SK-N-SH treated with all-trans-retinoic acid at 6 μM for 48 hours (cell line): Measurements from ENCODE around the gene SPATS2.

Experiments used
- ARNTL ChIP-seq: fragments of 450-650 bp; formaldehyde crosslinking; IDR thresholded peaks from 2 replicates; pipeline ENCODE4 v1.5.0; 2020; ENCODE audit warnings: low read depth, mild to moderate bottlenecking, moderate library complexity, borderline replicate concordance
- CREB5 ChIP-seq: fragments of 250-450 bp; sonication (Bioruptor Pico); IDR thresholded peaks from 2 replicates; pipeline ENCODE4 v1.5.1; 2020; ENCODE audit warnings: low read depth, mild to moderate bottlenecking, moderate library complexity
- RARB ChIP-seq: fragments of 250-450 bp; sonication (Bioruptor Pico); IDR thresholded peaks from 2 replicates; pipeline ENCODE4 v1.8.0; 2021; ENCODE audit warnings: mild to moderate bottlenecking, moderate library complexity
- SNAI2 ChIP-seq: fragments of 250-450 bp; sonication (Bioruptor Pico); IDR thresholded peaks from 2 replicates; pipeline ENCODE4 v1.5.0; 2020; ENCODE audit warnings: mild to moderate bottlenecking, moderate library complexity
- ZFP30 ChIP-seq: fragments of 450-650 bp; formaldehyde crosslinking; IDR thresholded peaks from 2 replicates; pipeline ENCODE4 v1.5.0; 2022; ENCODE audit warnings: mild to moderate bottlenecking, moderate library complexity
- ZNF565 ChIP-seq: fragments of 450-650 bp; formaldehyde crosslinking; conservative IDR thresholded peaks from 2 replicates; pipeline ENCODE4 v1.5.0; 2020; ENCODE audit warnings: low read depth, mild to moderate bottlenecking, moderate library complexity

- TF ChIP-seq RARB (no peak), CREB5 (CRISPR knock-in tag) (no peak), ARNTL (CRISPR knock-in tag) (no peak), ZNF565 (CRISPR knock-in tag) (no peak), SNAI2 (no peak), ZFP30 (CRISPR knock-in tag) (no peak)
These were observed 129.4 kb downstream of the SPATS2 start for GRCh38 chr12:49496417-49497360.
